Calu3 (cell line): ENCODE results near the gene PEPD. TPM values are rescaled to one million over a fixed set of nuclear protein-coding genes. Genes with fewer than 3 reads are reported as not detected.

Source experiments
- BruUV-seq: library from RNA; stranded (reverse); fragments of 400-500 nt; replicated peaks from 2 replicates; lab custom pipeline; 2021; lab: Mats Ljungman, UMichigan
- CTCF ChIA-PET: fragments of 300-600 bp; sonication (Branson Sonifier 250); formaldehyde crosslinking; loops from one replicate; lab custom pipeline; 2022; ENCODE audit warnings: antibody characterized with exemption; lab: Charles Lee
- DNase-seq: peaks from one replicate; pipeline ENCODE4 v3.0.0; 2022
- H3K27ac Mint-ChIP-seq: one replicate; pipeline ENCODE4 v1.8.0; 2022; ENCODE audit warnings: mixed read lengths; ENCODE audit not compliant: unreplicated experiment
- H3K27me3 Mint-ChIP-seq: one replicate; pipeline ENCODE4 v1.8.0; 2022; ENCODE audit warnings: mixed read lengths; ENCODE audit not compliant: unreplicated experiment
- H3K36me3 Mint-ChIP-seq: one replicate; pipeline ENCODE4 v1.8.0; 2022; ENCODE audit warnings: mild to moderate bottlenecking, moderate library complexity, mixed read lengths; ENCODE audit not compliant: insufficient read depth, unreplicated experiment
- H3K4me1 Mint-ChIP-seq: one replicate; pipeline ENCODE4 v1.8.0; 2022; ENCODE audit warnings: mild to moderate bottlenecking, low read depth, mixed read lengths; ENCODE audit not compliant: unreplicated experiment
- H3K4me3 Mint-ChIP-seq: one replicate; pipeline ENCODE4 v1.8.0; 2022; ENCODE audit warnings: mild to moderate bottlenecking, low read depth, moderate library complexity, mixed read lengths; ENCODE audit not compliant: unreplicated experiment
- H3K9me3 Mint-ChIP-seq: one replicate; pipeline ENCODE4 v1.8.0; 2022; ENCODE audit warnings: low read depth, mixed read lengths; ENCODE audit not compliant: unreplicated experiment
- intact Hi-C: fragments of 100-400 bp; cut with micrococcal nuclease; formaldehyde crosslinking; loops from one replicate; pipeline ENCODE4 v1.10.0; 2022; ENCODE audit not compliant: unreplicated experiment
- total RNA-seq: library from RNA; stranded (reverse); gene quantifications from 2 replicates; pipeline ENCODE4 v1.2.3, GENCODE V29; 2022
- TF ChIP-seq, protein P1 (sequence below): fragments of 200-600 bp; IDR thresholded peaks from one replicate; pipeline ENCODE4 v1.8.0; 2022; ENCODE audit warnings: antibody characterized with exemption; ENCODE audit not compliant: unreplicated experiment

PEPD gene
- total RNA-seq, 1 experiment from 2014 or later = 65.5 TPM

DNA sequence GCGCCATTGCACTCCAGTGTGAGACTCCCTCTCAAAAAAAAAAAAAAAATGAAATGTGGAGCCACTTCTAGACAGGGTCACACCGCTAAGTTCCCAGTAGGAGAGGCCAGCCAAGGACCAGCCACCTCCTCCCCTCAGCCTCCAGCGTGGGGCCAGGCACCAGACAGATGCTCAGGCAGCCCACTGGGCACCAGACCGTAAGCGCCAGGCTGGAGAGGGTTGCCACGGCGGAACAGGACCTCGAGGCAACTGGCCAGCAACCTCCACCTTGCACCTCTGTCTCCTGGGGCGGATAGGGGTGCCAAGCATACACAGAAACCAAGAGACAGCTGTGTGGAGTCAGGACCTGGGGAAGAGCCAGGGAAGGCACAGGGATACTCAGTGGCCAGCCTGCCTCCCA, 3.7 kb downstream of the PEPD start:
- TF ChIP-seq, protein P1, sequence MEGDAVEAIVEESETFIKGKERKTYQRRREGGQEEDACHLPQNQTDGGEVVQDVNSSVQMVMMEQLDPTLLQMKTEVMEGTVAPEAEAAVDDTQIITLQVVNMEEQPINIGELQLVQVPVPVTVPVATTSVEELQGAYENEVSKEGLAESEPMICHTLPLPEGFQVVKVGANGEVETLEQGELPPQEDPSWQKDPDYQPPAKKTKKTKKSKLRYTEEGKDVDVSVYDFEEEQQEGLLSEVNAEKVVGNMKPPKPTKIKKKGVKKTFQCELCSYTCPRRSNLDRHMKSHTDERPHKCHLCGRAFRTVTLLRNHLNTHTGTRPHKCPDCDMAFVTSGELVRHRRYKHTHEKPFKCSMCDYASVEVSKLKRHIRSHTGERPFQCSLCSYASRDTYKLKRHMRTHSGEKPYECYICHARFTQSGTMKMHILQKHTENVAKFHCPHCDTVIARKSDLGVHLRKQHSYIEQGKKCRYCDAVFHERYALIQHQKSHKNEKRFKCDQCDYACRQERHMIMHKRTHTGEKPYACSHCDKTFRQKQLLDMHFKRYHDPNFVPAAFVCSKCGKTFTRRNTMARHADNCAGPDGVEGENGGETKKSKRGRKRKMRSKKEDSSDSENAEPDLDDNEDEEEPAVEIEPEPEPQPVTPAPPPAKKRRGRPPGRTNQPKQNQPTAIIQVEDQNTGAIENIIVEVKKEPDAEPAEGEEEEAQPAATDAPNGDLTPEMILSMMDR = no peak
- H3K4me3 Mint-ChIP-seq = no peak overlapping the region
- H3K9me3 Mint-ChIP-seq = no peaks in the 10 kb centered on the region
- DNase-seq = no peak
- H3K4me1 Mint-ChIP-seq = peaks cover 20% of the 10 kb centered on the region
- intact Hi-C loops = no loop called here
- no peak overlapping the region for H3K27ac Mint-ChIP-seq
- H3K36me3 Mint-ChIP-seq = peaks cover 22% of the 10 kb centered on the region
- peaks cover 26% of the 10 kb centered on the region for H3K27me3 Mint-ChIP-seq
- CTCF ChIA-PET = interaction anchor here (0.7 kb wide), 1 partner anchor 227 kb away, joined by 4 read pairs; no protein-coding TSS in a partner anchor
- no TSS peak for BruUV-seq

DNA sequence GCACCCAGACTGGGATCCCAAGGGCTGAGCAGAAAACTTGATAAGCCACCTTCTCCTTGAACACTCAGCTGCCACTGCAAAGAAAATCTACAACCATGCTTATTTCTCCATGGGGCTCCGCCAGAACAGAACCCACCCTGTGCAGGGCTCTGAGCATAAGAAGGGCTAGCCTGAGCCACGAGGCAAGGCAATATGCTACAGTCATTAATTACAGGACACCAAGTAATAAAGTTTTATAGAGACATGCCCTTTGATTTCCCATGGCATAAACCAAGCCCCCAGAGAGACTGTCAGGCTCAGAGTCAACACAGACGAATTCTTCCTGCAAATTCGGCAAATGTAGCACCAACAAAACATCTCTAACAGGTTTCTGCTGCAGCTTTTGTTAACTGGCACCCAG, 5.7 kb downstream of the PEPD start:
- peaks cover 6% of the 10 kb centered on the region for H3K27me3 Mint-ChIP-seq
- no TSS peak for BruUV-seq
- no peak overlapping the region for H3K4me3 Mint-ChIP-seq
- intact Hi-C loops = no loop called here
- CTCF ChIA-PET = no interaction called here
- H3K36me3 Mint-ChIP-seq = peaks cover 6% of the 10 kb centered on the region
- H3K4me1 Mint-ChIP-seq = peaks cover 8% of the 10 kb centered on the region
- no peaks in the 10 kb centered on the region for H3K9me3 Mint-ChIP-seq
- TF ChIP-seq, protein P1 = no peak
- H3K27ac Mint-ChIP-seq = no peak overlapping the region
- no peak for DNase-seq

DNA sequence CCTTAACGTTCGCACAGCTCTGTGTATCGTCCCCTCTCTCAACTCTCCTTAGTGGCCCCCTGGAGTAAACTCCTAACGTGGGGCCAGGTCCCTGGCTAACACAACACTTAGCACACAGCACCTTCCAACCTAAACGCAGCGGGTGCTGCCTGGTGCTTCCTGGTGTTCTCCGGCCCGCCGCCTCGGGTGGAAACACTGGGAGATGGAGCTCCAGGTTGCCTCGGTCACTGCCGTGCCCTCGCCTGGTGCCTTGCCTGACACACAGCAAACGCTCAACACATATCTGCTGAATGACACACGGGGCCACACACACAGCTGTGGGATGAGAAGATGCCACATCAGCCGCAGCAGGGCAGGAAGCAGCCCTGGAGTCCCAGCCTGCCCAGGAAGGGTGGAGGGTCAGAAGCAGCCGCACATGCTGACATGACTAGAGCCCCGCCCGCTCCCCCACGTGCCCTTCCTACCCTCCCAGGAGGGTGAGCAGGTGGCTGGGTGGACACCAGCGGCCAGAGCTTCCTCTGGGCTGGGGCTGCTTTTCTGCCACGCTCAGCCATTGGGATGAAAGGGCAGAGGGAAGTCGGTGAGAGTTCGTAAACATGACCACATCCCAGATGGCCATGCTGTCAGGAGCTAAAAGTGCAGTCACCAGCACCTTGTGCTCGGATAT, 6.6 kb downstream of the PEPD start:
- H3K4me1 Mint-ChIP-seq = no peaks in the 10 kb centered on the region
- H3K36me3 Mint-ChIP-seq = no peaks in the 10 kb centered on the region
- CTCF ChIA-PET = no interaction called here
- H3K27ac Mint-ChIP-seq = no peak overlapping the region
- H3K27me3 Mint-ChIP-seq = no peaks in the 10 kb centered on the region
- BruUV-seq = no TSS peak
- TF ChIP-seq, protein P1 = no peak
- no peak overlapping the region for H3K4me3 Mint-ChIP-seq
- DNase-seq = no peak
- H3K9me3 Mint-ChIP-seq = no peaks in the 10 kb centered on the region
- intact Hi-C loops = no loop called here

DNA sequence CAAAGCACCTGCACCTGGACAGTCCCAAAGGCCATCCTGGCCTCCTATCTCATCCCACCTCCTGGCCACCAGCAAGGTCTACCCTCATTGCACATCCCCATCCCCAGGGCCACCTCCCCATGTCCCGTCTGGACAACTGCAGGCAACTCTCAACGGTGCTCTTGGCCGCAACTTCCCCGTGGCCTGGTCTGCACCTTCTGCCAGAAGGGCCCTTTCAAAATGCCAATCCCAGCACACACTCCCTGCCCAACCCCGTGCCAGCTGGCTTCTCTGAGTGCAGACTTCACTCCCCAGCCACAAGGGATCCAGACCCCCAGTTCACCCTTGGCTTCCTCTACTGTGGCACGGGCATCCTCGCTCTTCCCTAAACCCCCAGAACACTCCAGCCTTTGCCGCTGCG, 8.2 kb downstream of the PEPD start:
- CTCF ChIA-PET = no interaction called here
- Mint-ChIP-seq H3K9me3 (no peaks in the 10 kb centered on the region), H3K27me3 (no peaks in the 10 kb centered on the region), H3K4me1 (no peaks in the 10 kb centered on the region), H3K4me3 (no peak overlapping the region), H3K36me3 (no peaks in the 10 kb centered on the region), H3K27ac (no peak overlapping the region)
- TF ChIP-seq, protein P1 = no peak
- intact Hi-C loops = no loop called here
- no TSS peak for BruUV-seq
- no peak for DNase-seq
